Measurements from ENCODE around the gene NGEF. TPM values are rescaled to one million over a fixed set of nuclear protein-coding genes. Genes with fewer than 3 reads are reported as not detected.

Gene NGEF
- total RNA-seq, 1 donor from 2014 or later = 0.16 TPM

GRCh38 chr2:232925153-232925820, 87.8 kb downstream of the NGEF start:
- Histone ChIP-seq H3K4me3 (ENCODE audit: insufficient read depth, low read depth, low read length) (no peak overlapping the region), H3K36me3 (ENCODE audit: insufficient read depth, low read length) (no peaks in the 10 kb centered on the region), H2AFZ (ENCODE audit: low read depth, low read length) (no peak overlapping the region), H3K9me3 (ENCODE audit: insufficient read depth, low read depth, low read length) (no peaks in the 10 kb centered on the region), H3K4me1 (ENCODE audit: insufficient read depth, low read length) (no peaks in the 10 kb centered on the region), H3K27me3 (ENCODE audit: insufficient read depth, low read length) (peaks cover 43% of the 10 kb centered on the region), H3K4me2 (ENCODE audit: low read length) (no peak overlapping the region), H4K20me1 (ENCODE audit: insufficient read depth, low read length) (no peaks in the 10 kb centered on the region), H3K9ac (ENCODE audit: low read length) (no peak overlapping the region), H3K27ac (ENCODE audit: low read depth, low read length) (no peak overlapping the region), H3K79me2 (ENCODE audit: insufficient read depth, low read length) (no peaks in the 10 kb centered on the region)
- Mint-ChIP-seq H3K4me3 (ENCODE audit: unreplicated experiment) (no peak overlapping the region), H3K4me1 (ENCODE audit: low read depth, unreplicated experiment) (no peaks in the 10 kb centered on the region), H3K27ac (ENCODE audit: unreplicated experiment) (no peak overlapping the region), H3K36me3 (ENCODE audit: low read depth, unreplicated experiment) (no peaks in the 10 kb centered on the region), H3K27me3 (ENCODE audit: low read depth, unreplicated experiment) (peaks cover 59% of the 10 kb centered on the region), H3K9me3 (ENCODE audit: unreplicated experiment) (peaks cover 13% of the 10 kb centered on the region)
- no peak for FAIRE-seq
- TF ChIP-seq EZH2 (IDR thresholded peaks at IDR 0.05; ENCODE audit: insufficient read depth, low read length) = no peak
- no peak for TF ChIP-seq CTCF (IDR thresholded peaks at IDR 0.05; ENCODE audit: insufficient read depth, low read depth, low read length)
- DNase-seq (ENCODE audit: low read depth) = no peak

GRCh38 chr2:232924433-232924832, 88.6 kb downstream of the NGEF start:
- Mint-ChIP-seq H3K4me3 (ENCODE audit: unreplicated experiment) (no peak overlapping the region), H3K36me3 (ENCODE audit: low read depth, unreplicated experiment) (no peaks in the 10 kb centered on the region), H3K9me3 (ENCODE audit: unreplicated experiment) (peaks cover 8% of the 10 kb centered on the region), H3K4me1 (ENCODE audit: low read depth, unreplicated experiment) (no peaks in the 10 kb centered on the region), H3K27me3 (ENCODE audit: low read depth, unreplicated experiment) (peaks cover 51% of the 10 kb centered on the region), H3K27ac (ENCODE audit: unreplicated experiment) (no peak overlapping the region)
- Histone ChIP-seq H2AFZ (ENCODE audit: low read depth, low read length) (no peak overlapping the region), H3K27me3 (ENCODE audit: insufficient read depth, low read length) (peaks cover 45% of the 10 kb centered on the region), H4K20me1 (ENCODE audit: insufficient read depth, low read length) (no peaks in the 10 kb centered on the region), H3K79me2 (ENCODE audit: insufficient read depth, low read length) (no peaks in the 10 kb centered on the region), H3K4me1 (ENCODE audit: insufficient read depth, low read length) (no peaks in the 10 kb centered on the region), H3K4me2 (ENCODE audit: low read length) (no peak overlapping the region), H3K9ac (ENCODE audit: low read length) (no peak overlapping the region), H3K9me3 (ENCODE audit: insufficient read depth, low read depth, low read length) (no peaks in the 10 kb centered on the region), H3K4me3 (ENCODE audit: insufficient read depth, low read depth, low read length) (no peak overlapping the region), H3K27ac (ENCODE audit: low read depth, low read length) (no peak overlapping the region), H3K36me3 (ENCODE audit: insufficient read depth, low read length) (no peaks in the 10 kb centered on the region)
- no peak for FAIRE-seq
- no peak for TF ChIP-seq EZH2 (IDR thresholded peaks at IDR 0.05; ENCODE audit: insufficient read depth, low read length)
- TF ChIP-seq CTCF (IDR thresholded peaks at IDR 0.05; ENCODE audit: insufficient read depth, low read depth, low read length) = no peak
- DNase-seq (ENCODE audit: low read depth) = no peak

DNA sequence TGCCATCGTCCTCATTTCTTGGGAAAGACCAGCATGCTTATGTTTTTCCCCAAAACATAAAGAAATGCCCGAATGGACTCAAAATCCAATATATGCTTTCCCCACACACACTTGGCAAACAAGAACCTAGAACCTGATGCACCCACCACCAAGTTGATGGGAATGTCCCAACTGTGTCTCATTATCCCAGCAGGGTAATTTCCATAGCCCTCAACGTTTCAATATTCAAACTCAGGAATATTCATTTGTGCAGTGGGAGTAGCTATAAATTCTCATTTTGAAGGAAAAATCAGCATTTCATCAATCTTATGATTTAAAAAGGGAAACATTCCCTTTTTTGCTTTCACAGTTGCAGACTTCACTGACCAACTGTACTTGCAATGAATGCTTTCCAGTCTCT, 92.3 kb downstream of the NGEF start:
- Histone ChIP-seq H3K9me3 (ENCODE audit: insufficient read depth, low read depth, low read length) (no peaks in the 10 kb centered on the region), H3K9ac (ENCODE audit: low read length) (no peak overlapping the region), H3K4me1 (ENCODE audit: insufficient read depth, low read length) (no peaks in the 10 kb centered on the region), H3K79me2 (ENCODE audit: insufficient read depth, low read length) (no peaks in the 10 kb centered on the region), H3K27ac (ENCODE audit: low read depth, low read length) (no peak overlapping the region), H3K36me3 (ENCODE audit: insufficient read depth, low read length) (no peaks in the 10 kb centered on the region), H4K20me1 (ENCODE audit: insufficient read depth, low read length) (no peaks in the 10 kb centered on the region), H3K4me3 (ENCODE audit: insufficient read depth, low read depth, low read length) (no peak overlapping the region), H3K27me3 (ENCODE audit: insufficient read depth, low read length) (peaks cover 20% of the 10 kb centered on the region), H3K4me2 (ENCODE audit: low read length) (no peak overlapping the region), H2AFZ (ENCODE audit: low read depth, low read length) (no peak overlapping the region)
- no peak for DNase-seq (ENCODE audit: low read depth)
- Mint-ChIP-seq H3K27ac (ENCODE audit: unreplicated experiment) (no peak overlapping the region), H3K4me3 (ENCODE audit: unreplicated experiment) (no peak overlapping the region), H3K4me1 (ENCODE audit: low read depth, unreplicated experiment) (no peaks in the 10 kb centered on the region), H3K36me3 (ENCODE audit: low read depth, unreplicated experiment) (no peaks in the 10 kb centered on the region), H3K9me3 (ENCODE audit: unreplicated experiment) (peaks cover 8% of the 10 kb centered on the region), H3K27me3 (ENCODE audit: low read depth, unreplicated experiment) (peaks cover 43% of the 10 kb centered on the region)
- FAIRE-seq = no peak
- no peak for TF ChIP-seq CTCF (IDR thresholded peaks at IDR 0.05; ENCODE audit: insufficient read depth, low read depth, low read length)
- no peak for TF ChIP-seq EZH2 (IDR thresholded peaks at IDR 0.05; ENCODE audit: insufficient read depth, low read length)
